Adrenal gland (tissue), 5 donors: ENCODE data around the gene ZNF492.

Experiments
- CTCF ChIP-seq, 6 experiments: fragments of 450-650 bp in 4 of 6; fragments of 200-600 bp in 2 of 6; sonication (generic) in 1 of 6; IDR thresholded peaks; 1 replicate in 5 of 6; 2 replicates in 1 of 6; pipeline versions ENCODE4 v1.5.1 to v1.8.0; 2016 to 2021; ENCODE audit warnings: antibody characterized with exemption in 6 of 6, mild to moderate bottlenecking in 2 of 6, moderate library complexity in 1 of 6
- POLR2A ChIP-seq, 2 donors: fragments of 450-650 bp; IDR thresholded peaks; one replicate each; pipeline ENCODE4 v1.6.1; 2017; ENCODE audit warnings: antibody characterized with exemption in 2 of 2, mild to moderate bottlenecking in 2 of 2, moderate library complexity in 1 of 2
- donor health status: DM: no; HTN: no; CAD: no.

- TF ChIP-seq POLR2A (IDR thresholded peaks at IDR 0.05): no peak
- no peak for TF ChIP-seq CTCF (IDR thresholded peaks at IDR 0.05)
Observed at GRCh38 chr19:22627526-22627925, 6.6 kb upstream of the ZNF492 start.
